ENCODE results near the gene C1orf35.

- TF ChIP-seq CTCF (IDR thresholded peaks at IDR 0.05): no peak
- no peak for TF ChIP-seq POLR2A (IDR thresholded peaks at IDR 0.05)
Observed at GRCh38 chr1:228066416-228066815, 36.7 kb downstream of the C1orf35 start.

All from adrenal gland (tissue), 5 donors.